HEK293 (cell line): ENCODE data around the gene TMEM167B.
A peak's percentile ranks its signal among the peaks of the same experiment; 100 is the strongest.

Experiments
- CTCF ChIA-PET: fragments of 350-600 bp; formaldehyde crosslinking; extraction: SDS; loops from one replicate; lab custom pipeline; 2021; ENCODE audit warnings: antibody characterized with exemption; lab: Yijun Ruan, JAX
- POLR2A ChIA-PET: fragments of 300-600 bp; formaldehyde crosslinking; extraction: SDS; loops from one replicate; lab custom pipeline; 2020; ENCODE audit warnings: antibody characterized with exemption, inconsistent platforms; lab: Yijun Ruan, JAX
- H3K27ac ChIP-seq: fragments of 200-500 bp; sonication (Bioruptor generic); 2 replicates; pipeline ENCODE4 v1.5.1; 2014; ENCODE audit warnings: low read depth, low read length, control low read depth, inconsistent platforms; ENCODE audit errors: extremely low read depth
- H3K36me3 ChIP-seq, 2 experiments: fragments of 200-500 bp in 1 of 2; sonication (Bioruptor generic) in 1 of 2; 1 replicate in 1 of 2; 2 replicates in 1 of 2; pipeline ENCODE4 v1.5.1; 2014 to 2017; ENCODE audit warnings: inconsistent platforms in 2 of 2, low read length in 2 of 2; ENCODE audit not compliant: control insufficient read depth in 2 of 2, insufficient read depth in 1 of 2
- H3K4me1 ChIP-seq: fragments of 200-500 bp; sonication (Bioruptor generic); 2 replicates; pipeline ENCODE4 v1.5.1; 2014; ENCODE audit warnings: mild to moderate bottlenecking, low read length, inconsistent platforms; ENCODE audit not compliant: control insufficient read depth, insufficient read depth
- H3K4me3 ChIP-seq: 2 replicates; pipeline ENCODE4 v1.5.1; 2011; ENCODE audit warnings: low read depth, mild to moderate bottlenecking, control low read depth, low read length, moderate library complexity
- H3K9me3 ChIP-seq: fragments of 200-500 bp; sonication (Bioruptor generic); 2 replicates; pipeline ENCODE4 v1.5.1; 2014; ENCODE audit warnings: low read depth, low read length, inconsistent platforms; ENCODE audit not compliant: control insufficient read depth, insufficient read depth
- ATF2 ChIP-seq: fragments of 450-650 bp; formaldehyde crosslinking; IDR thresholded peaks from 2 replicates; pipeline ENCODE4 v1.5.1; 2016; ENCODE audit warnings: missing biosample characterization, missing genetic modification characterization, low read depth
- KLF9 ChIP-seq: fragments of 450-650 bp; formaldehyde crosslinking; IDR thresholded peaks from 2 replicates; pipeline ENCODE4 v1.5.1; 2016; ENCODE audit warnings: missing biosample characterization, missing genetic modification characterization, low read depth
- PATZ1 ChIP-seq: fragments of 450-650 bp; formaldehyde crosslinking; IDR thresholded peaks from 2 replicates; pipeline ENCODE4 v1.5.1; 2016; ENCODE audit warnings: missing biosample characterization, missing genetic modification characterization
- SP3 ChIP-seq: fragments of 450-650 bp; formaldehyde crosslinking; IDR thresholded peaks from 2 replicates; pipeline ENCODE4 v1.5.1; 2016; ENCODE audit warnings: missing biosample characterization, missing genetic modification characterization
- YY1 ChIP-seq: fragments of 450-650 bp; formaldehyde crosslinking; IDR thresholded peaks from 2 replicates; pipeline ENCODE4 v1.5.1; 2018; ENCODE audit warnings: missing biosample characterization, missing genetic modification characterization
- YY2 ChIP-seq: fragments of 450-650 bp; formaldehyde crosslinking; IDR thresholded peaks from 2 replicates; pipeline ENCODE4 v1.5.1; 2016; ENCODE audit warnings: missing biosample characterization, missing genetic modification characterization
- ZBTB11 ChIP-seq: fragments of 450-650 bp; formaldehyde crosslinking; conservative IDR thresholded peaks from 2 replicates; pipeline ENCODE4 v1.5.1; 2016; ENCODE audit warnings: low read depth, missing biosample characterization, missing genetic modification characterization
- ZBTB8A ChIP-seq: fragments of 450-650 bp; formaldehyde crosslinking; IDR thresholded peaks from 2 replicates; pipeline ENCODE4 v1.5.1; 2016; ENCODE audit warnings: missing biosample characterization, missing genetic modification characterization
- ZFP41 ChIP-seq: fragments of 450-650 bp; formaldehyde crosslinking; IDR thresholded peaks from 2 replicates; pipeline ENCODE4 v1.5.1; 2016; ENCODE audit warnings: missing biosample characterization, missing genetic modification characterization, borderline replicate concordance
- ZNF155 ChIP-seq: fragments of 450-650 bp; formaldehyde crosslinking; IDR thresholded peaks from 2 replicates; pipeline ENCODE4 v1.5.1; 2016; ENCODE audit warnings: missing biosample characterization, missing genetic modification characterization
- ZNF223 ChIP-seq: fragments of 450-650 bp; formaldehyde crosslinking; IDR thresholded peaks from 2 replicates; pipeline ENCODE4 v1.5.1; 2016; ENCODE audit warnings: missing biosample characterization, missing genetic modification characterization
- ZNF266 ChIP-seq: fragments of 450-650 bp; formaldehyde crosslinking; IDR thresholded peaks from 2 replicates; pipeline ENCODE4 v1.5.1; 2016; ENCODE audit warnings: missing biosample characterization, missing genetic modification characterization, low read depth
- ZNF280D ChIP-seq: fragments of 450-650 bp; formaldehyde crosslinking; IDR thresholded peaks from 2 replicates; pipeline ENCODE4 v1.5.1; 2016; ENCODE audit warnings: missing biosample characterization, missing genetic modification characterization
- ZNF335 ChIP-seq: fragments of 450-650 bp; formaldehyde crosslinking; conservative IDR thresholded peaks from 2 replicates; pipeline ENCODE4 v1.5.1; 2016; ENCODE audit warnings: missing biosample characterization, missing genetic modification characterization
- ZNF426 ChIP-seq: fragments of 450-650 bp; formaldehyde crosslinking; IDR thresholded peaks from 2 replicates; pipeline ENCODE4 v1.5.1; 2017; ENCODE audit warnings: missing biosample characterization, missing genetic modification characterization, mild to moderate bottlenecking, inconsistent platforms, moderate library complexity
- ZNF555 ChIP-seq: fragments of 450-650 bp; formaldehyde crosslinking; conservative IDR thresholded peaks from 2 replicates; pipeline ENCODE4 v1.5.1; 2017; ENCODE audit warnings: missing biosample characterization, mild to moderate bottlenecking, missing genetic modification characterization, inconsistent platforms
- ZNF571 ChIP-seq: fragments of 450-650 bp; formaldehyde crosslinking; IDR thresholded peaks from 2 replicates; pipeline ENCODE4 v1.5.0; 2017; ENCODE audit warnings: missing biosample characterization, missing genetic modification characterization
- ZNF626 ChIP-seq: fragments of 450-650 bp; sonication (Bioruptor Pico); formaldehyde crosslinking; IDR thresholded peaks from 2 replicates; pipeline ENCODE4 v1.5.1; 2018; ENCODE audit warnings: missing biosample characterization, missing genetic modification characterization, inconsistent platforms
- ZNF654 ChIP-seq: fragments of 450-650 bp; formaldehyde crosslinking; IDR thresholded peaks from 2 replicates; pipeline ENCODE4 v1.5.1; 2016; ENCODE audit warnings: low read depth, missing biosample characterization, missing genetic modification characterization
- ZNF692 ChIP-seq: fragments of 450-650 bp; formaldehyde crosslinking; IDR thresholded peaks from 2 replicates; pipeline ENCODE4 v1.5.1; 2016; ENCODE audit warnings: missing biosample characterization, missing genetic modification characterization
- ZNF785 ChIP-seq: fragments of 450-650 bp; formaldehyde crosslinking; IDR thresholded peaks from 2 replicates; pipeline ENCODE4 v1.5.1; 2016; ENCODE audit warnings: missing biosample characterization, missing genetic modification characterization
- ZSCAN30 ChIP-seq: fragments of 450-650 bp; IDR thresholded peaks from 2 replicates; pipeline ENCODE4 v1.5.1; 2018; ENCODE audit warnings: missing biosample characterization, mild to moderate bottlenecking, missing genetic modification characterization, moderate library complexity

Gene TMEM167B

GRCh38 chr1:109040989-109041620 lies 49.5 kb upstream of the TMEM167B start (continued):
- TF ChIP-seq ZNF692 (tag by site-specific recombination) (no peak), ZNF335 (peak; percentile 29; the same call in 1 of the 2 replicates), PATZ1 (tag by site-specific recombination) (0 out of 2 replicates have a peak, but pooled peaks have one; percentile 16), KLF9 (tag by site-specific recombination) (peak; percentile 38; the same call in 1 of the 2 replicates), ZNF785 (no peak), ZBTB8A (tag by site-specific recombination) (peak; percentile 83)

GRCh38 chr1:109041621-109042468 lies 48.7 kb upstream of the TMEM167B start, which contains the start of gene WDR47:
WDR47 (minus strand) TSS chr1:109042102; CDS start chr1:109023512, 18,590 bp downstream.
- CTCF ChIA-PET = interaction anchor here (0.6 to 0.9 kb wide), 2 partner anchors 58 to 330 kb away, joined by 3 to 6 read pairs; no protein-coding TSS in a partner anchor
- POLR2A ChIA-PET = interaction anchor here (0.5 to 2.6 kb wide), 18 partner anchors 9 to 842 kb away, joined by 3 to 43 read pairs (median 4); partner anchors contain the start of genes ATXN7L2, SARS1, SLC25A24 and TAF13
- no peak for TF ChIP-seq ZNF571 (tag by site-specific recombination)
- no peak for TF ChIP-seq ZNF654
- no peak for TF ChIP-seq ZNF555 (tag by site-specific recombination)
- TF ChIP-seq ZNF266 (tag by site-specific recombination) = no peak
- TF ChIP-seq ZFP41 (tag by site-specific recombination) = no peak
- no peak for TF ChIP-seq ZNF280D (tag by site-specific recombination)
- no peak for TF ChIP-seq ZNF626 (tag by site-specific recombination)
- TF ChIP-seq YY2 (tag by site-specific recombination) = peak; percentile 14; the same call in 1 of the 2 replicates
- no peak for TF ChIP-seq ATF2 (tag by site-specific recombination)
- TF ChIP-seq ZBTB11 (tag by site-specific recombination) = no peak
- TF ChIP-seq ZBTB8A (tag by site-specific recombination) = peak; percentile 64; the same call in 1 of the 2 replicates
- no peak for TF ChIP-seq ZNF426 (tag by site-specific recombination)
- no peak for TF ChIP-seq ZNF785
- peak; percentile 96 for TF ChIP-seq ZSCAN30
- TF ChIP-seq SP3 (tag by site-specific recombination) = peak; percentile 66; the same call in 1 of the 2 replicates
- no peak for TF ChIP-seq ZNF155 (tag by site-specific recombination)
- TF ChIP-seq ZNF223 (tag by site-specific recombination) = no peak
- no peak for TF ChIP-seq YY1 (tag by site-specific recombination)

More at GRCh38 chr1:109041621-109042468, 48.7 kb upstream of the TMEM167B start, which contains the start of gene WDR47:
- Histone ChIP-seq H3K27ac (peak within 1 kb of the TSS; percentile 75), H3K36me3 (no peaks in the 10 kb centered on the region), H3K9me3 (no peaks in the 10 kb centered on the region), H3K4me3 (peak within 1 kb of the TSS; percentile 85), H3K4me1 (no peaks in the 10 kb centered on the region)
